ENCODE results near the gene RARS1. TPM values are rescaled to one million over a fixed set of nuclear protein-coding genes. Genes with fewer than 3 reads are reported as not detected.

RARS1 gene
- total and polyA plus RNA-seq, 2 of the 8 experiments (the other 6 are each of a cell fraction or from before 2014, with no cell fraction given): 30.2 to 108 TPM

DNA sequence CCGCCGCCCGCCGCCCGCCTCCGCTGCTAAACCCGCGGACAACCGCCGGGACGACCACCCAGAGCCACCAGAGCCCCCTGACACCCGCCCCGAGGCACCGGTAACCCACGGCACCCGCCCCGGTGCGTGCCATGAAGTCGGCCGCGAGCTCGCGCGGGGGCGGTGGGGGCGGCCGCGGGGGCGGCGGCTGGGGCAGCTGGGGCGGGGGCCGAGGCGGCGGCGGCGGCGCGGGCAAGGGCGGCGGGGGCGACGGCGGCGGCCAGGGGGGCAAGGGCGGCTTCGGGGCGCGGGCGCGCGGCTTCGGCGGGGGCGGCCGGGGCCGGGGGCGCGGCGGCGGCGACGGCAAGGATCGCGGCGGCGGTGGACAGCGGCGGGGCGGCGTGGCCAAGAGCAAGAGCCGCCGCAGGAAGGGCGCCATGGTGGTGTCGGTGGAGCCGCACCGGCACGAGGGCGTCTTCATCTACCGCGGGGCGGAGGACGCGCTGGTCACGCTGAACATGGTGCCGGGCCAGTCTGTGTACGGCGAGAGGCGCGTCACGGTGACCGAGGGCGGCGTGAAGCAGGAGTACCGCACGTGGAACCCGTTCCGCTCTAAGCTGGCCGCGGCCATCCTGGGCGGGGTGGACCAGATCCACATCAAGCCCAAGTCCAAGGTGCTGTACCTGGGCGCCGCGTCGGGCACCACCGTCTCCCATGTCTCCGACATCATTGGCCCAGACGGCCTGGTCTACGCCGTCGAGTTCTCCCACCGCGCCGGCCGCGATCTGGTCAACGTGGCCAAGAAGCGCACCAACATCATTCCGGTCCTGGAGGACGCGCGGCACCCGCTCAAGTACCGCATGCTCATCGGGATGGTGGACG is 43.3 kb downstream of the RARS1 start:
- H3K9ac ChIP-seq (replicated peaks in 1 of 4; ENCODE audit: extremely low read depth in 1 of 4, low read depth in 3 of 4, low read length in 3 of 4): no peak overlapping the region; a peak in 1 of 7 replicates
- H3K79me1 ChIP-seq (ENCODE audit: low read depth, low read length): no peaks in the 10 kb centered on the region
- no peak overlapping the region for H4K5ac ChIP-seq (ENCODE audit: insufficient read length, low read depth, low read length)
- H3K4me1 ChIP-seq (replicated peaks in 1 of 4; ENCODE audit: control insufficient read depth in 3 of 4, insufficient read depth in 4 of 4, low read length in 3 of 4): peaks cover 0 to 11% (median 10%) of the 10 kb centered on the region in 4 experiments; a peak in 6 of 7 replicates
- H3K27me3 ChIP-seq (replicated peaks in 1 of 4; ENCODE audit: control insufficient read depth in 3 of 4, extremely low read depth in 1 of 4, insufficient read depth in 3 of 4, low read length in 3 of 4): peaks cover 4 to 12% (median 11%) of the 10 kb centered on the region in 4 experiments
- H2BK120ac ChIP-seq (replicated peaks; ENCODE audit: low read depth, low read length): no peak overlapping the region
- no peak overlapping the region for H3K4ac ChIP-seq (replicated peaks; ENCODE audit: insufficient read length, low read depth, low read length)
- peak overlapping the region; percentile 59 to 95 for H3K4me2 ChIP-seq (ENCODE audit: insufficient read depth in 1 of 2, low read depth in 2 of 2, low read length in 2 of 2)
- H3K36me3 ChIP-seq (ENCODE audit: control insufficient read depth in 2 of 4, insufficient read depth in 4 of 4, low read length in 3 of 4): peaks cover 0 to 3% (median 0%) of the 10 kb centered on the region in 4 experiments; a peak in 1 of 8 replicates
- WGBS, 2 experiments (ENCODE audit: extremely low coverage in 1 of 2, insufficient coverage in 1 of 2, insufficient read length in 1 of 2, insufficient replicate concordance in 2 of 2, low coverage in 1 of 2, low lambda C conversion rate in 2 of 2, missing lambda C conversion rate in 1 of 2): 58% methylated on average over 47 of the region's 125 CpGs; no CpG with 5 or more reads in 1 of the 2 experiments
- H2BK12ac ChIP-seq (ENCODE audit: low read depth, low read length): peak overlapping the region; percentile 44; the same call in 1 of the 2 replicates
- H3K56ac ChIP-seq (replicated peaks; ENCODE audit: insufficient read length, low read depth, low read length): no peak overlapping the region
- peak overlapping the region; percentile 44 for H4K91ac ChIP-seq (replicated peaks; ENCODE audit: insufficient read length, low read length)
- no peak overlapping the region for H3K27ac ChIP-seq (ENCODE audit: low read depth, low read length)
- H2BK5ac ChIP-seq (ENCODE audit: low read depth, low read length): no peak overlapping the region; the same call in 1 of the 2 replicates
- ChIA-PET POLR2A (ENCODE audit: partially characterized antibody) (interaction anchor here (0.9 to 1.6 kb wide), 2 partner anchors 10 to 49 kb away, joined by 3 to 5 read pairs; partner anchors contain the start of gene PANK3), CTCF (ENCODE audit: partially characterized antibody) (interaction anchor here (0.8 kb wide), 1 partner anchor 16 kb away, joined by 4 read pairs; no protein-coding TSS in a partner anchor)
- peaks cover 0 to 3% of the 10 kb centered on the region in 2 experiments for H4K20me1 ChIP-seq (replicated peaks in 1 of 2; ENCODE audit: control insufficient read depth in 1 of 2, insufficient read depth in 2 of 2, low read length in 2 of 2)
- peaks cover 7% of the 10 kb centered on the region for H3K23me2 ChIP-seq (ENCODE audit: low read depth, low read length)
- DNase-seq (ENCODE audit: low read depth in 1 of 2, low spot score in 2 of 2): no peak
- H2BK20ac ChIP-seq (ENCODE audit: low read length): no peak overlapping the region
- no peak overlapping the region for H3K14ac ChIP-seq (ENCODE audit: insufficient read length)
- no peak for FAIRE-seq
- peak overlapping the region; percentile 51; the same call in 1 of the 2 replicates for H3K18ac ChIP-seq (ENCODE audit: extremely low read depth, low read length)
- H3K9me3 ChIP-seq (ENCODE audit: insufficient read depth in 2 of 2, low read depth in 1 of 2, low read length in 1 of 2): peaks cover 0 to 5% of the 10 kb centered on the region in 2 experiments; a peak in 1 of 4 replicates
- H4K8ac ChIP-seq (ENCODE audit: extremely low read depth, insufficient read depth, low read length): peak overlapping the region; percentile 83
- no peaks in the 10 kb centered on the region for H3K79me2 ChIP-seq (ENCODE audit: control insufficient read depth in 1 of 2, insufficient read depth in 2 of 2, low read length in 2 of 2)
- H3K4me3 ChIP-seq (ENCODE audit: extremely low read depth in 1 of 4, insufficient read depth in 2 of 4, low read depth in 3 of 4, low read length in 4 of 4): peak overlapping the region; percentile 44 to 60 (median 55)
- H2AK5ac ChIP-seq (ENCODE audit: low read depth, low read length): no peak overlapping the region
- H2AFZ ChIP-seq (ENCODE audit: low read length): peak overlapping the region; percentile 88; the same call in 1 of the 2 replicates
- H3K23ac ChIP-seq (ENCODE audit: insufficient read length): no peak overlapping the region
- H2BK15ac ChIP-seq (ENCODE audit: low read length): no peak overlapping the region; the same call in 1 of the 2 replicates
- peak; percentile 46; the same call in 1 of the 2 replicates for TF ChIP-seq SUZ12 (IDR thresholded peaks at IDR 0.05; ENCODE audit: low read length)
- peak; percentile 60 for TF ChIP-seq RNF2 (IDR thresholded peaks at IDR 0.05; ENCODE audit: borderline replicate concordance, low read depth, low read length, missing control alignments, poor library complexity, severe bottlenecking)
- TF ChIP-seq, protein P1, sequence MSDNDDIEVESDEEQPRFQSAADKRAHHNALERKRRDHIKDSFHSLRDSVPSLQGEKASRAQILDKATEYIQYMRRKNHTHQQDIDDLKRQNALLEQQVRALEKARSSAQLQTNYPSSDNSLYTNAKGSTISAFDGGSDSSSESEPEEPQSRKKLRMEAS (IDR thresholded peaks at IDR 0.05): peak; percentile 97
- no peak for TF ChIP-seq BCL11A (IDR thresholded peaks at IDR 0.05; ENCODE audit: low read depth in 2 of 2, low read length in 2 of 2)
- no peak for TF ChIP-seq ASH2L (IDR thresholded peaks at IDR 0.05; ENCODE audit: low read length)
- no peak for TF ChIP-seq EZH2 (IDR thresholded peaks at IDR 0.05; ENCODE audit: low read depth, low read length, severe bottlenecking)
- no peak for TF ChIP-seq CEBPB (IDR thresholded peaks at IDR 0.05; ENCODE audit: low read depth, low read length)
- TF ChIP-seq KDM4A (IDR thresholded peaks at IDR 0.05; ENCODE audit: low read depth, low read length, severe bottlenecking): peak; percentile 89
- TF ChIP-seq, protein P2, sequence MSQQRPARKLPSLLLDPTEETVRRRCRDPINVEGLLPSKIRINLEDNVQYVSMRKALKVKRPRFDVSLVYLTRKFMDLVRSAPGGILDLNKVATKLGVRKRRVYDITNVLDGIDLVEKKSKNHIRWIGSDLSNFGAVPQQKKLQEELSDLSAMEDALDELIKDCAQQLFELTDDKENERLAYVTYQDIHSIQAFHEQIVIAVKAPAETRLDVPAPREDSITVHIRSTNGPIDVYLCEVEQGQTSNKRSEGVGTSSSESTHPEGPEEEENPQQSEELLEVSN (IDR thresholded peaks at IDR 0.05): peak; percentile 93
